HG02943 (cell line): ENCODE data around the gene OSGIN1.
"Not testable (repeated sequence)": the region's sequence is repeated elsewhere in the genome, so short reads cannot be mapped to it uniquely, and the experiment has no call there.

ENCODE experiments used
- ATAC-seq: cut with Tn5 transposase; IDR thresholded peaks from one replicate; pipeline ENCODE4 v1.9.1; 2021; ENCODE audit warnings: mild to moderate bottlenecking, low read depth, moderate library complexity; ENCODE audit not compliant: unreplicated experiment

The OSGIN1 gene

GRCh38 chr16:83940119-83940518 is 12.9 kb upstream of the OSGIN1 start:
- no peak for ATAC-seq

GRCh38 chr16:83940630-83941378 is 12.2 kb upstream of the OSGIN1 start:
- no peak for ATAC-seq

GRCh38 chr16:83941546-83941945 is 11.5 kb upstream of the OSGIN1 start:
- ATAC-seq = not testable (repeated sequence)

- no peak for ATAC-seq
Measured at GRCh38 chr16:83942074-83942473, 11.0 kb upstream of the OSGIN1 start.

- ATAC-seq = no peak
Measured at GRCh38 chr16:83942815-83943515, 10.1 kb upstream of the OSGIN1 start.

- no peak for ATAC-seq
Measured at GRCh38 chr16:83943516-83944050, 9.5 kb upstream of the OSGIN1 start.

GRCh38 chr16:83945587-83945986 is 7.5 kb upstream of the OSGIN1 start:
- no peak for ATAC-seq

- ATAC-seq = no peak
Measured at GRCh38 chr16:83946154-83946780, 6.8 kb upstream of the OSGIN1 start.

- ATAC-seq = no peak
Measured at GRCh38 chr16:83946781-83947566, 6.1 kb upstream of the OSGIN1 start.

GRCh38 chr16:83947642-83948234 is 5.3 kb upstream of the OSGIN1 start:
- no peak for ATAC-seq

- no peak for ATAC-seq
Measured at GRCh38 chr16:83948914-83949723, 3.9 kb upstream of the OSGIN1 start.

- ATAC-seq = no peak
Measured at GRCh38 chr16:83949724-83950001, 3.4 kb upstream of the OSGIN1 start.

GRCh38 chr16:83950862-83951399 is 2.1 kb upstream of the OSGIN1 start:
- ATAC-seq = not testable (repeated sequence)

- ATAC-seq = no peak
Measured at GRCh38 chr16:83951544-83951943, 1.5 kb upstream of the OSGIN1 start.

GRCh38 chr16:83952587-83952939 is 477 bp upstream of the OSGIN1 start:
- no peak for ATAC-seq

GRCh38 chr16:83953796-83954576 is 946 bp downstream of the OSGIN1 start:
- ATAC-seq = no peak

- no peak for ATAC-seq
Measured at GRCh38 chr16:83954577-83955016, 1.6 kb downstream of the OSGIN1 start.
